ENCODE results near the gene METTL13. TPM values are rescaled to one million over a fixed set of nuclear protein-coding genes. Genes with fewer than 3 reads are reported as not detected.
A peak's percentile ranks its signal among the peaks of the same experiment; 100 is the strongest.

Gene METTL13
- total and polyA plus RNA-seq, 9 of the 15 experiments (the other 6 are each of a cell fraction or from before 2014, with no cell fraction given), result 18.9 to 78.9 (median 54.9) TPM

GRCh38 chr1:171781176-171781875 lies at the start of gene METTL13 (continued):
- TF ChIP-seq MGA (IDR thresholded peaks at IDR 0.05), result peak; percentile 77
- TF ChIP-seq, protein P1, sequence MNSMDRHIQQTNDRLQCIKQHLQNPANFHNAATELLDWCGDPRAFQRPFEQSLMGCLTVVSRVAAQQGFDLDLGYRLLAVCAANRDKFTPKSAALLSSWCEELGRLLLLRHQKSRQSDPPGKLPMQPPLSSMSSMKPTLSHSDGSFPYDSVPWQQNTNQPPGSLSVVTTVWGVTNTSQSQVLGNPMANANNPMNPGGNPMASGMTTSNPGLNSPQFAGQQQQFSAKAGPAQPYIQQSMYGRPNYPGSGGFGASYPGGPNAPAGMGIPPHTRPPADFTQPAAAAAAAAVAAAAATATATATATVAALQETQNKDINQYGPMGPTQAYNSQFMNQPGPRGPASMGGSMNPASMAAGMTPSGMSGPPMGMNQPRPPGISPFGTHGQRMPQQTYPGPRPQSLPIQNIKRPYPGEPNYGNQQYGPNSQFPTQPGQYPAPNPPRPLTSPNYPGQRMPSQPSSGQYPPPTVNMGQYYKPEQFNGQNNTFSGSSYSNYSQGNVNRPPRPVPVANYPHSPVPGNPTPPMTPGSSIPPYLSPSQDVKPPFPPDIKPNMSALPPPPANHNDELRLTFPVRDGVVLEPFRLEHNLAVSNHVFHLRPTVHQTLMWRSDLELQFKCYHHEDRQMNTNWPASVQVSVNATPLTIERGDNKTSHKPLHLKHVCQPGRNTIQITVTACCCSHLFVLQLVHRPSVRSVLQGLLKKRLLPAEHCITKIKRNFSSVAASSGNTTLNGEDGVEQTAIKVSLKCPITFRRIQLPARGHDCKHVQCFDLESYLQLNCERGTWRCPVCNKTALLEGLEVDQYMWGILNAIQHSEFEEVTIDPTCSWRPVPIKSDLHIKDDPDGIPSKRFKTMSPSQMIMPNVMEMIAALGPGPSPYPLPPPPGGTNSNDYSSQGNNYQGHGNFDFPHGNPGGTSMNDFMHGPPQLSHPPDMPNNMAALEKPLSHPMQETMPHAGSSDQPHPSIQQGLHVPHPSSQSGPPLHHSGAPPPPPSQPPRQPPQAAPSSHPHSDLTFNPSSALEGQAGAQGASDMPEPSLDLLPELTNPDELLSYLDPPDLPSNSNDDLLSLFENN (IDR thresholded peaks at IDR 0.05; ENCODE audit: low read depth in 2 of 2, low read length in 2 of 2), result peak in 1 of 2 experiments; percentile 44; a peak in 1 of 4 replicates
- TF ChIP-seq CGGBP1 (CRISPR knock-in tag; IDR thresholded peaks at IDR 0.05), result no peak
- TF ChIP-seq POLR2H (tag; IDR thresholded peaks at IDR 0.05; ENCODE audit: low read depth), result peak; percentile 90
- TF ChIP-seq ZNF444 (CRISPR knock-in tag; IDR thresholded peaks at IDR 0.05), result no peak
- TF ChIP-seq NBN (IDR thresholded peaks at IDR 0.05; ENCODE audit: low read depth), result peak; percentile 63
- TF ChIP-seq, protein P2, sequence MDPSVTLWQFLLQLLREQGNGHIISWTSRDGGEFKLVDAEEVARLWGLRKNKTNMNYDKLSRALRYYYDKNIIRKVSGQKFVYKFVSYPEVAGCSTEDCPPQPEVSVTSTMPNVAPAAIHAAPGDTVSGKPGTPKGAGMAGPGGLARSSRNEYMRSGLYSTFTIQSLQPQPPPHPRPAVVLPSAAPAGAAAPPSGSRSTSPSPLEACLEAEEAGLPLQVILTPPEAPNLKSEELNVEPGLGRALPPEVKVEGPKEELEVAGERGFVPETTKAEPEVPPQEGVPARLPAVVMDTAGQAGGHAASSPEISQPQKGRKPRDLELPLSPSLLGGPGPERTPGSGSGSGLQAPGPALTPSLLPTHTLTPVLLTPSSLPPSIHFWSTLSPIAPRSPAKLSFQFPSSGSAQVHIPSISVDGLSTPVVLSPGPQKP (CRISPR knock-in tag; IDR thresholded peaks at IDR 0.05), result no peak
- TF ChIP-seq KDM2B (CRISPR knock-in tag; IDR thresholded peaks at IDR 0.05), result no peak
- 0 out of 2 replicates have a peak, but pooled peaks have one; percentile 27 for TF ChIP-seq ZNF134 (CRISPR knock-in tag; conservative IDR thresholded peaks at IDR 0.05)
- TF ChIP-seq NFE2L1 (tag; IDR thresholded peaks at IDR 0.05; ENCODE audit: borderline replicate concordance, low read depth), result no peak
- TF ChIP-seq CREM (IDR thresholded peaks at IDR 0.05; ENCODE audit: low read depth), result peak; percentile 98
